Mesothelial cell of epicardium (in vitro differentiated cells): ENCODE measurements around the gene PLXNC1. TPM values are rescaled to one million over a fixed set of nuclear protein-coding genes. Genes with fewer than 3 reads are reported as not detected.

ENCODE experiments used
- DNase-seq, 2 experiments: peaks; one replicate each; pipeline ENCODE4 v3.0.0; 2021; ENCODE audit warnings: low spot score in 2 of 2; ENCODE audit not compliant: unreplicated experiment in 2 of 2
- H3K27ac Mint-ChIP-seq: 2 replicates; pipeline ENCODE4 v1.8.0; 2021; ENCODE audit warnings: mixed read lengths
- H3K27me3 Mint-ChIP-seq: 2 replicates; pipeline ENCODE4 v1.8.0; 2021; ENCODE audit warnings: low read depth, mixed read lengths
- H3K36me3 Mint-ChIP-seq: 2 replicates; pipeline ENCODE4 v1.8.0; 2021; ENCODE audit warnings: mixed read lengths
- H3K4me1 Mint-ChIP-seq: 2 replicates; pipeline ENCODE4 v1.8.0; 2021; ENCODE audit warnings: mixed read lengths
- H3K4me3 Mint-ChIP-seq: 2 replicates; pipeline ENCODE4 v1.8.0; 2021; ENCODE audit warnings: mild to moderate bottlenecking, moderate library complexity, mixed read lengths
- H3K9me3 Mint-ChIP-seq: 2 replicates; pipeline ENCODE4 v1.8.0; 2021; ENCODE audit warnings: mixed read lengths
- total RNA-seq: library from RNA; stranded (reverse); gene quantifications from 3 replicates; pipeline ENCODE4 v1.2.1, GENCODE V29; 2021
- TF ChIP-seq, protein P1 (sequence below): fragments of 200-600 bp; sonication (generic); IDR thresholded peaks from one replicate; pipeline ENCODE4 v1.5.0; 2021; ENCODE audit warnings: antibody characterized with exemption; ENCODE audit not compliant: unreplicated experiment

The PLXNC1 gene
- total RNA-seq, 1 donor from 2014 or later: 3.4 TPM

DNA sequence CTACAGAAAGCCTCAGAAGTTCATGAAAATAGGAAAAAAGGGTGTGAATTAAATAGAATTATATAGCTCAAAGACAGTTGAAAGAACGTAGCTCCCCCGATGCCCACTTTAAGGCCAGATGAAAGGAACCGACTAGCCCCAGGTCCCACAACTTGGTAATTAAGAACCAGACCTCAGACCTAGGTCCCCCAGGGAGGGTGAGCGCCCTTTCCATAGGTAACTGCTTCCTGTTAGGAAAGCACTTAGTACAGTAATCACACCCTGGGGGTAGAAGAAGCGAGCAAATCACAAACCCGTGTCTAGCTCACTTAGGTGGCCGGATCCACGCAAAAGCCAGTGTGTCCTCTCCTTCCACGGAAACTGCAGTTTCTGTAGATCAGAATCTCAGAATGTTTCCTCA is 77.1 kb downstream of the PLXNC1 start:
- H3K27ac Mint-ChIP-seq: no peak overlapping the region
- H3K4me3 Mint-ChIP-seq: no peak overlapping the region
- no peak for DNase-seq
- TF ChIP-seq, protein P1, sequence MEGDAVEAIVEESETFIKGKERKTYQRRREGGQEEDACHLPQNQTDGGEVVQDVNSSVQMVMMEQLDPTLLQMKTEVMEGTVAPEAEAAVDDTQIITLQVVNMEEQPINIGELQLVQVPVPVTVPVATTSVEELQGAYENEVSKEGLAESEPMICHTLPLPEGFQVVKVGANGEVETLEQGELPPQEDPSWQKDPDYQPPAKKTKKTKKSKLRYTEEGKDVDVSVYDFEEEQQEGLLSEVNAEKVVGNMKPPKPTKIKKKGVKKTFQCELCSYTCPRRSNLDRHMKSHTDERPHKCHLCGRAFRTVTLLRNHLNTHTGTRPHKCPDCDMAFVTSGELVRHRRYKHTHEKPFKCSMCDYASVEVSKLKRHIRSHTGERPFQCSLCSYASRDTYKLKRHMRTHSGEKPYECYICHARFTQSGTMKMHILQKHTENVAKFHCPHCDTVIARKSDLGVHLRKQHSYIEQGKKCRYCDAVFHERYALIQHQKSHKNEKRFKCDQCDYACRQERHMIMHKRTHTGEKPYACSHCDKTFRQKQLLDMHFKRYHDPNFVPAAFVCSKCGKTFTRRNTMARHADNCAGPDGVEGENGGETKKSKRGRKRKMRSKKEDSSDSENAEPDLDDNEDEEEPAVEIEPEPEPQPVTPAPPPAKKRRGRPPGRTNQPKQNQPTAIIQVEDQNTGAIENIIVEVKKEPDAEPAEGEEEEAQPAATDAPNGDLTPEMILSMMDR: no peak
- H3K36me3 Mint-ChIP-seq: no peaks in the 10 kb centered on the region
- H3K9me3 Mint-ChIP-seq: no peaks in the 10 kb centered on the region
- peaks cover 32% of the 10 kb centered on the region for H3K27me3 Mint-ChIP-seq
- peaks cover 3% of the 10 kb centered on the region for H3K4me1 Mint-ChIP-seq

DNA sequence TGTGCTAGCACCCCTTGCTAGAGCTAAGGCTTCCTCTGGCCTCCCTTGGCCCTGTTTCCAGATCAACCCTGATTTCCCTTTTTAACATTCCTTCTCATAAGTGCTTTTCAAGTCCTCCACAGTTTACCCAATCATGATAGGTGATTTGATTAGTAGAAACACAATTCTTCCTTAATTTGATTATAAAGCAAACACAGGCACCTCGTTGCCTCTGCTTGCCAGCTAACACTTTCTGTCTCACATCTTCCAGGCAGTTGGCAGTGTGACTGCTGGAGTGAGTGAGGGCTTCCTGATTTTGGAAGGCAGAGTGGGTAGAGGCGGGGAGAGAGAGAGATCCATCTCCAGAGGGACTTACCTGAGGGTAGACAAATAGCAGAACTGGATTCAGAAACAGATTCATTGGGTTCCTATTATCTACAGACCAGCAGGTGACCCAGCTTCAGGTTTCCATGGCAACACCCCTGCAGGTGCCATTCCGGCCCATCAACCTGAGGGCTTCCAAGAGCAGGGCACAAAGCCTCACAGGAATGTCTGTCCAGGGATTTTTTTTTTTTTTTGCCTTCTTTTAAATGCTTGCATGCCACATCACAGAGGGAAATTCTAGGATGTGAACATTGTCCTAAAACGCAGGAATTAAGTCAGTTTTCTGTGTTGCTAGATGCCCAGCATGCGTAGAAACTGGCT is 77.7 kb downstream of the PLXNC1 start:
- no peak overlapping the region for H3K4me3 Mint-ChIP-seq
- no peaks in the 10 kb centered on the region for H3K9me3 Mint-ChIP-seq
- no peak overlapping the region for H3K27ac Mint-ChIP-seq

DNA sequence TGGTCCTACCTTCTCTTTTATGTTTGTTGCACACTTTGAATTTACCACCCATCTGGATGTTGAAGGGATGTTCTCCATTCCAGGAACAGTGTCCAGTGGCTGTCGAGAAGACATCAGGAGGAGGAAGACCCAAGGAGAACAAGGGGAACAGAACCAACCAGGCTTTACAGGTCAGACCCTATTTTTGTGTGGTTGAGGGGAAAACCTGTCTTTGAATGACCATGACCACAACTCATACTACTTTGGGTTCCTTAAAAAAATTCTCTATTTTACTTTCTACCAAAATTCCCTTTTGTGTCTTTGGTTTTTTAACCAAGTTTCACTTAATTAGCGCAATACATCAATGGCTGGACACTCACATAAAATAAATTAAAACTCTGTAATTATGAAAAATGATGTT is 78.7 kb downstream of the PLXNC1 start:
- no peak overlapping the region for H3K4me3 Mint-ChIP-seq
- H3K4me1 Mint-ChIP-seq: peaks cover 4% of the 10 kb centered on the region
- TF ChIP-seq, protein P1: no peak
- no peak overlapping the region for H3K27ac Mint-ChIP-seq
- H3K9me3 Mint-ChIP-seq: no peaks in the 10 kb centered on the region
- no peak for DNase-seq
- peaks cover 26% of the 10 kb centered on the region for H3K27me3 Mint-ChIP-seq
- H3K36me3 Mint-ChIP-seq: no peaks in the 10 kb centered on the region

More for the DNA sequence above, 77.7 kb downstream of the PLXNC1 start:
- no peak for DNase-seq
- Mint-ChIP-seq H3K36me3 (no peaks in the 10 kb centered on the region), H3K27me3 (peaks cover 29% of the 10 kb centered on the region), H3K4me1 (peaks cover 4% of the 10 kb centered on the region)
- TF ChIP-seq, protein P1: no peak

DNA sequence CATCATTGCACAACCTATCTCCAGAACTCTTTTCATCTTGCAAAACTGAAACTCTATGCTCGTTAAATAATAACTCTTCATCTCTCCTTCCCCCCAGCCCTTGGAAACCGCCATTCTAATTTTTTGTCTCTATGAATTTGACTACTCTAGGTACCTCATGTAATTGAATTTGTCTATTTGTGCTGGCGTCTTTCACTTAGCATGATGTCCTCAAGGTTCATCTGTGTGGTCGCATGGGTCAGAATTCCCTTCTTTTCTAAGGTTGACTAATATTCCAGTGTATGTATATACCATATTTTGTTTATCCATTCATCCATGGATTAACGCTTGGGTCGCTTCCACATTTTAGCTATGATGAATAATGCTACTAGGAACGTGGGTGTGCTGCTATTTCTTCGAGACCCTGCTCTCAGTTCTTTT is 80.1 kb downstream of the PLXNC1 start:
- no peak overlapping the region for H3K4me3 Mint-ChIP-seq
- no peak overlapping the region for H3K27ac Mint-ChIP-seq
- H3K9me3 Mint-ChIP-seq: no peaks in the 10 kb centered on the region
- peaks cover 4% of the 10 kb centered on the region for H3K4me1 Mint-ChIP-seq
- no peaks in the 10 kb centered on the region for H3K36me3 Mint-ChIP-seq
- DNase-seq: no peak
- peaks cover 22% of the 10 kb centered on the region for H3K27me3 Mint-ChIP-seq
- TF ChIP-seq, protein P1: no peak

DNA sequence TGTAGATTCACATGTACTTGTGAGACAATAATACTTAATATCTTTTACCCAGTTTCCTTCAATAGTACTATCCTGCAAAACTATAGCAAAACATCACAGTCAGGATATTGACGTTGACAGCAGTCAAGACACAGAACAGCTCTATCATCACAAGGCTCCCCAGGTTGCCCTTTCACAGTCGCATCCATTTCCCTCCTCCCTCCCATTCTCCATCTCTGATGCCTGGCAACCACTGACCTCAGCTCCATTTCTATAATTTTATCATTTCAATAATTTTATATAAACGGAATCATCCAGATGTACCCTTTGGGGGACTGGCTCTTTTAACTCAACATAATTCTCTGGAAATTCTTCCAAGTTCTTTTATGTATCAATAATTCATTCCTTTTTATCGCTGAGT is 81.5 kb downstream of the PLXNC1 start:
- Mint-ChIP-seq H3K27ac (no peak overlapping the region), H3K36me3 (no peaks in the 10 kb centered on the region), H3K4me3 (no peak overlapping the region), H3K27me3 (peaks cover 16% of the 10 kb centered on the region), H3K4me1 (peaks cover 4% of the 10 kb centered on the region), H3K9me3 (no peaks in the 10 kb centered on the region)
- TF ChIP-seq, protein P1: no peak
- DNase-seq: no peak
